Smooth muscle cell (in vitro differentiated cells): ENCODE results near the gene DDIAS. TPM values are rescaled to one million over a fixed set of nuclear protein-coding genes. Genes with fewer than 3 reads are reported as not detected.

Experiments
- DNase-seq: peaks from one replicate; lab custom pipeline; 2025; ENCODE audit not compliant: unreplicated experiment; lab: John Stamatoyannopoulos, UW
- H2AFZ ChIP-seq: fragments of 200-600 bp; sonication (generic); 2 replicates; pipeline ENCODE4 v1.6.0; 2016; ENCODE audit warnings: antibody characterized with exemption, low read depth, mild to moderate bottlenecking
- H3F3A ChIP-seq: fragments of 200-600 bp; sonication (generic); 2 replicates; pipeline ENCODE4 v1.6.0; 2017; ENCODE audit warnings: antibody characterized with exemption, low read depth
- H3K27ac ChIP-seq: fragments of 200-600 bp; sonication (generic); 2 replicates; pipeline ENCODE4 v1.5.1; 2016; ENCODE audit warnings: low read depth, mild to moderate bottlenecking
- H3K27me3 ChIP-seq: fragments of 200-600 bp; sonication (generic); 2 replicates; pipeline ENCODE4 v1.6.1; 2016; ENCODE audit warnings: low read depth, mild to moderate bottlenecking
- H3K36me3 ChIP-seq: fragments of 200-600 bp; sonication (generic); 2 replicates; pipeline ENCODE4 v1.5.1; 2016; ENCODE audit warnings: low read depth
- H3K4me1 ChIP-seq: fragments of 200-600 bp; sonication (generic); 2 replicates; pipeline ENCODE4 v1.5.1; 2016; ENCODE audit warnings: low read depth
- H3K4me2 ChIP-seq: fragments of 200-600 bp; sonication (generic); 2 replicates; pipeline ENCODE4 v1.6.0; 2016; ENCODE audit warnings: mild to moderate bottlenecking
- H3K4me3 ChIP-seq: fragments of 200-600 bp; sonication (generic); 2 replicates; pipeline ENCODE4 v1.5.1; 2016; ENCODE audit warnings: mild to moderate bottlenecking
- H3K79me2 ChIP-seq: fragments of 200-600 bp; sonication (generic); 2 replicates; pipeline ENCODE4 v1.6.0; 2016; ENCODE audit warnings: low read depth, mild to moderate bottlenecking
- H3K9ac ChIP-seq: fragments of 200-600 bp; sonication (generic); 2 replicates; pipeline ENCODE4 v1.6.0; 2016; ENCODE audit warnings: low read depth
- H3K9me3 ChIP-seq: fragments of 200-600 bp; sonication (generic); replicated peaks from 2 replicates; pipeline ENCODE4 v1.5.1; 2016; ENCODE audit warnings: low read depth
- H4K20me1 ChIP-seq: fragments of 200-600 bp; sonication (generic); 2 replicates; pipeline ENCODE4 v1.6.0; 2016; ENCODE audit warnings: low read depth
- CTCF ChIP-seq: fragments of 200-600 bp; sonication (generic); IDR thresholded peaks from 2 replicates; pipeline ENCODE4 v1.5.1; 2017; ENCODE audit warnings: borderline replicate concordance, mild to moderate bottlenecking, antibody characterized with exemption; ENCODE audit not compliant: insufficient read depth, poor library complexity, severe bottlenecking
- WGBS: methylation state at CpG from one replicate; pipeline ENCODE4 v1.1.7; 2016; ENCODE audit warnings: low lambda C conversion rate; 5-methylcytosine and 5-hydroxymethylcytosine counted together
- polyA plus RNA-seq: library from polyadenylated mRNA; unstranded; fragments of >200 nt; fragmentation: Nextera tagmentation; extraction: Ambion mirVana; gene quantifications from 2 replicates; pipeline ENCODE4 v1.2.1, GENCODE V29; 2016
- total RNA-seq: library from RNA; depleted of rRNA; stranded (reverse); fragments of >200 nt; gene quantifications from 2 replicates; pipeline ENCODE4 v1.2.3, GENCODE V29; 2014

DDIAS gene
- total and polyA plus RNA-seq, 2 experiments from 2014 or later, result 3.1 to 5.9 TPM

- no peak for TF ChIP-seq CTCF
- no peak for DNase-seq
- no peaks in the 10 kb centered on the region for H3K36me3 ChIP-seq
These were observed 29.0 kb upstream of the DDIAS start for GRCh38 chr11:82872377-82873150.

GRCh38 chr11:82873919-82874333 lies 27.6 kb upstream of the DDIAS start:
- H2AFZ ChIP-seq, result no peak overlapping the region
- no peak overlapping the region for H3K4me3 ChIP-seq
- H4K20me1 ChIP-seq, result no peaks in the 10 kb centered on the region
- DNase-seq, result no peak
- no peaks in the 10 kb centered on the region for H3K36me3 ChIP-seq
- peaks cover 5% of the 10 kb centered on the region for H3K4me1 ChIP-seq
- no peaks in the 10 kb centered on the region for H3F3A ChIP-seq
- no peak for TF ChIP-seq CTCF
- no peaks in the 10 kb centered on the region for H3K9me3 ChIP-seq
- H3K27ac ChIP-seq, result no peak overlapping the region
- WGBS, result 40% methylated on average over 5 of the region's 5 CpGs
- no peak overlapping the region for H3K4me2 ChIP-seq
- H3K79me2 ChIP-seq, result no peaks in the 10 kb centered on the region
- H3K27me3 ChIP-seq, result no peaks in the 10 kb centered on the region
- H3K9ac ChIP-seq, result no peak overlapping the region

More at GRCh38 chr11:82872377-82873150, 29.0 kb upstream of the DDIAS start:
- no peaks in the 10 kb centered on the region for H3F3A ChIP-seq
- no peak overlapping the region for H3K4me3 ChIP-seq
- H4K20me1 ChIP-seq, result no peaks in the 10 kb centered on the region
- H3K4me1 ChIP-seq, result peaks cover 5% of the 10 kb centered on the region
- no peak overlapping the region for H3K9ac ChIP-seq
- H3K27me3 ChIP-seq, result no peaks in the 10 kb centered on the region
- no peak overlapping the region for H2AFZ ChIP-seq
- no peaks in the 10 kb centered on the region for H3K9me3 ChIP-seq
- H3K79me2 ChIP-seq, result no peaks in the 10 kb centered on the region
- no peak overlapping the region for H3K27ac ChIP-seq
- WGBS, result 57% methylated on average over 7 of the region's 7 CpGs
- peak overlapping the region; percentile 4 for H3K4me2 ChIP-seq

- Histone ChIP-seq H3K27ac (no peak overlapping the region), H3K4me1 (peaks cover 5% of the 10 kb centered on the region), H3K4me2 (no peak overlapping the region), H3F3A (no peaks in the 10 kb centered on the region), H3K27me3 (no peaks in the 10 kb centered on the region), H3K79me2 (no peaks in the 10 kb centered on the region), H3K9ac (no peak overlapping the region), H2AFZ (no peak overlapping the region), H4K20me1 (no peaks in the 10 kb centered on the region), H3K36me3 (no peaks in the 10 kb centered on the region), H3K4me3 (no peak overlapping the region), H3K9me3 (no peaks in the 10 kb centered on the region)
- no peak for DNase-seq
- 81% methylated on average over 4 of the region's 4 CpGs for WGBS
- no peak for TF ChIP-seq CTCF
These were observed 26.7 kb upstream of the DDIAS start for GRCh38 chr11:82874646-82875523.
